Measurements from ENCODE around the gene C1orf210.

Gene C1orf210

GRCh38 chr1:43312212-43312623 lies 26.8 kb upstream of the C1orf210 start:
- DNase-seq (ENCODE audit: low read depth) = no peak

GRCh38 chr1:43311521-43311920 lies 26.1 kb upstream of the C1orf210 start:
- no peak for DNase-seq (ENCODE audit: low read depth)

DNA sequence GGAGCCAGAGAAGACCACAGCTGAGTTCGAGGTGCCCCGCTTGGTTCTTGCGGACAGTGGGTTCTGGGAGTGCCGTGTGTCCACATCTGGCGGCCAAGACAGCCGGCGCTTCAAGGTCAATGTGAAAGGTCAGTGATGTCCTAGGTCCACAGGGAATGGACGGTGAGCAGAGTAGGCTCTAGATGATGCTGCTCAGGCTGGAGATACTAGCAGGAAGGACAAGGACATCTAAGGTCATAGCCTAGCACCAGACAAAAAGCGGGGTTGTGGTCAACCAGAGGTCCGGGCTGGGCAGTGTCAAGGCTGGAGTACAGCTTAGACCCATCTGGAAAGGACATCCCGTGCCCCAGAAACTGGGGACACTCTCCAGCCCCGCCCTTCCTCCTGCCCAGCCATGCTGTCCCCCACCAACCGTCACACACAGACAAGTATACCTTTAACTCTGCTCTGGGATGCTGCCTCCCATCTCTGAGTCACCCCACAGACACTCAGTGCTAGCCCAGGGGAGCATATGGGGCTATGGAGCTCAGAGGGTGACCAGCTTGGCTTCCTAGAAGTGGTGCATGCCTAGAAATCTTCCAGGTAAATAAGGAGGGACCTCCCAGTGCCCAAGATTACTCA lies 24.1 kb upstream of the C1orf210 start:
- DNase-seq (ENCODE audit: low read depth) = no peak

GRCh38 chr1:43308635-43309404 lies 23.4 kb upstream of the C1orf210 start:
- no peak for DNase-seq (ENCODE audit: low read depth)

DNA sequence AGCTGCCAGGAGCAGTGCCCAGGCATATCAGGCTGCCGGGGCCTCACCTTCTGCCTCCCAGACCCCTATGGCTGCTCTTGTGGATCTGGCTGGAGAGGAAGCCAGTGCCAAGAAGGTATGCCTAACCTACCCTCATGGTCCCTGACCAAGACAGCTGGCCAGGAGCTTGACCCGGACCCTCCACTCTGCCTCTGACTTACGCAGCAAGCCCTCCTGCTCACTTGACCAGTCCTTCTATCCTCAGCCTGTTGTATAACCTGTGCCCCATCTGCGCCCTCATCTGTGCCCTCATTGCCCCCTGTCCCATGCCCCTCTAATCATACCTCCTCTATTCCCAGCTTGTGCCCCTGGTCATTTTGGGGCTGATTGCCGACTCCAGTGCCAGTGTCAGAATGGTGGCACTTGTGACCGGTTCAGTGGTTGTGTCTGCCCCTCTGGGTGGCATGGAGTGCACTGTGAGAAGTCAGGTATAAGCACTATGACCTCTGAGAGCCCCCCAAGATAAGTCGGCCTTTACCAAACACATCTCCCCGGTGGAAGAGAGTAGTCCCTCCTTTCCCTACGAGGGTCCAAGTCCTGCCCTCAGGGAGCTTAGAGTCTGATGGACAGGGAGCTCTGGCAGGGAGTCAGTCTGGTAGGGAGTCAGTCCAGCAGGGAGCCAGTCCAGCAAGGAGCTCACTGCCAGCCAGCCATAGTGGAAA lies 22.2 kb upstream of the C1orf210 start:
- no peak for DNase-seq (ENCODE audit: low read depth)

DNA sequence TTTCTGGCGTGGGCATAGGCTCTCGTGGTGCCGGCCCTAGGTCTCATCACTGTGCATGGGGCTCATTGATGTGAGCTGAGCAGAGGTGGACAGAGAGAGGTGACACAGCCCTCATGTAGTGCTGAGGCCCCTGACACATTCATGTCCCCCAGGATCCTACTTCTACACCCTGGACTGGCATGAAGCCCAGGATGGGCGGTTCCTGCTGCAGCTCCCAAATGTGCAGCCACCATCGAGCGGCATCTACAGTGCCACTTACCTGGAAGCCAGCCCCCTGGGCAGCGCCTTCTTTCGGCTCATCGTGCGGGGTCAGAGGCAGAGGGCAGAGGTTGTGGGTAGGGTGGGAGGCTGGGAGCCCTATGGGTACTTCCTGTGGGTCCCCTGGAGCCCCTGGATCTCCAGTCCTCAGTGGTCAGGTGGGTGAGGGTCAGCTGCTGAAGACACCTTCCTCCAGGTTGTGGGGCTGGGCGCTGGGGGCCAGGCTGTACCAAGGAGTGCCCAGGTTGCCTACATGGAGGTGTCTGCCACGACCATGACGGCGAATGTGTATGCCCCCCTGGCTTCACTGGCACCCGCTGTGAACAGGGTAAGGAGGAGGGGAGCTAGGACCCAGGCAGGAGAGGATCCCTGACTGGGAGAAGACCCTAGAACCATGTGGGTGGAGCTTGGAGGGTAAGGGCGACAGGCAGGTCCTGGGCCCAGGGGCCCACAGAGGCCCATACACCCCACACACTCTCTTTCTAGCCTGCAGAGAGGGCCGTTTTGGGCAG lies 21.5 kb upstream of the C1orf210 start:
- DNase-seq (ENCODE audit: low read depth) = no peak

- DNase-seq (ENCODE audit: low read depth) = no peak
These were observed 20.7 kb upstream of the C1orf210 start for GRCh38 chr1:43305926-43306687.

DNA sequence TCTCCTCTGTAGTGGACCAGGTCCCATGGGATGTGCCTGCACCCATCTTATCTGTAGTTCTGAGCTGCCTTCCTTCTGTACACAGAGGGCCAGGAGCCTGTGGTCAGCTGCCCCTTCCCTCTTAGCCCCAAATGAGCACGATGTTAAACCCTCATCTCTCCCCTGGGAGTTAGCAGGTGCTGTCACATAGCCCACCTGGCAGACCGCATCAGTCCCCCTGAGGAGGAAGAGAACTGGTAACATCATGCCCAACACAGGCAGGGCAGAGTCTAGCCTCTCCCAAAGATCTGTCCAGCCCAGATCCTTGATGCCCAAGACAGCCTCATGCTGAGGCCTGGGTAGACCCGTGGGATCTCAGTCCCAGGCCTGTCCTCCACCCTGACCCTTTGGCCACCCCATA lies 20.1 kb upstream of the C1orf210 start:
- DNase-seq (ENCODE audit: low read depth) = no peak

DNA sequence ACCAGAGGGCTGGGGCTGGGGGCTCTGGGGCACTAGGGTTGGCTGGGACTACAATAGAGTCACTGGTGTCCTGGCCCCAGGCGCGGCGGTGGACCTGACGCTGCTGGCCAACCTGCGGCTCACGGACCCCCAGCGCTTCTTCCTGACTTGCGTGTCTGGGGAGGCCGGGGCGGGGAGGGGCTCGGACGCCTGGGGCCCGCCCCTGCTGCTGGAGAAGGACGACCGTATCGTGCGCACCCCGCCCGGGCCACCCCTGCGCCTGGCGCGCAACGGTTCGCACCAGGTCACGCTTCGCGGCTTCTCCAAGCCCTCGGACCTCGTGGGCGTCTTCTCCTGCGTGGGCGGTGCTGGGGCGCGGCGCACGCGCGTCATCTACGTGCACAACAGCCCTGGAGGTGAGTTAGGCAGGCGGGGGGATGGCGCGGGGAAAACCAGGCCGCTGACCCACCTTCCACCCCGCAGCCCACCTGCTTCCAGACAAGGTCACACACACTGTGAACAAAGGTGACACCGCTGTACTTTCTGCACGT lies 19.5 kb upstream of the C1orf210 start:
- no peak for DNase-seq (ENCODE audit: low read depth)

GRCh38 chr1:43304314-43304681 lies 18.9 kb upstream of the C1orf210 start:
- DNase-seq (ENCODE audit: low read depth) = no peak

DNA sequence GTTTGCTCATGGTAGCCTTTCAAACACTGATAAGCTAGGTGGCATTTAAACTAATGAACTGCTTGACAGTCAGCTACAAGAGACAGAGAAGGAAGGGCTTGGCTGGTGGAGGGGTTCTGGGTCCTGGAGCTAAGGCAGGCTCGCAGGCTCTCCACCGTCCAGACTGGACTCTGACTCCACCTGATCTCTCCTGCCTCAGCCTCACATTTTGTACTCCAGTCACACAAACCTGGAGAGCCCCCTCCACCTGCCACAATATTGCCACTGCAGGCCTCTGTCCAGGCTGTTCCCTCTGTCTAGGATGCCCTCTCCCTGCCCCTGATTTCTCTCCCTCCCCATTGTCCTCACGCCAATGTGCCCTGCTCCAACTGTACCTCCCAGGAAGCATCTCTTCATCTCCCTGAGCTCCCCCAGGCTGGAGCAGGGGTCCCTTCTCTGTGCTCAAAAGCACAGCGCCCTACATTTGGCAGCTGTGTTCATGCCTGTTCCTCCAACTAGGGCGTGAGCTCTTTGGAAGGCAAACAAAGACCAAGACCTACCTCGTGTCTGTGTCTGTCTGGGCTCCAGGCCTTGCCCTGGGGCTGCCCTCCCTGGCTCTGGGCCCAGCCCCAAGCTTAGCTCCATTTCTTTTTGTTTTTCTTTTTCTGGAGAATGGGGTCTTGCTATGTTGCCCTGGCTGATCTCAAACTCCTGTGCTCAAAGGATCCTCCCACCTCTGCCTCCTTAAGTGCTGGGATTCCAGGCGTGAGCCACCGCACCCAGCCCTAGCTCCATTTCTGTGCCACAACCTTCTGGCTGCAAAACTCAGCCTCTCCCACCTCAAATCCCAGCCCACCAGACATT lies 18.3 kb upstream of the C1orf210 start:
- DNase-seq (ENCODE audit: low read depth) = no peak

DNA sequence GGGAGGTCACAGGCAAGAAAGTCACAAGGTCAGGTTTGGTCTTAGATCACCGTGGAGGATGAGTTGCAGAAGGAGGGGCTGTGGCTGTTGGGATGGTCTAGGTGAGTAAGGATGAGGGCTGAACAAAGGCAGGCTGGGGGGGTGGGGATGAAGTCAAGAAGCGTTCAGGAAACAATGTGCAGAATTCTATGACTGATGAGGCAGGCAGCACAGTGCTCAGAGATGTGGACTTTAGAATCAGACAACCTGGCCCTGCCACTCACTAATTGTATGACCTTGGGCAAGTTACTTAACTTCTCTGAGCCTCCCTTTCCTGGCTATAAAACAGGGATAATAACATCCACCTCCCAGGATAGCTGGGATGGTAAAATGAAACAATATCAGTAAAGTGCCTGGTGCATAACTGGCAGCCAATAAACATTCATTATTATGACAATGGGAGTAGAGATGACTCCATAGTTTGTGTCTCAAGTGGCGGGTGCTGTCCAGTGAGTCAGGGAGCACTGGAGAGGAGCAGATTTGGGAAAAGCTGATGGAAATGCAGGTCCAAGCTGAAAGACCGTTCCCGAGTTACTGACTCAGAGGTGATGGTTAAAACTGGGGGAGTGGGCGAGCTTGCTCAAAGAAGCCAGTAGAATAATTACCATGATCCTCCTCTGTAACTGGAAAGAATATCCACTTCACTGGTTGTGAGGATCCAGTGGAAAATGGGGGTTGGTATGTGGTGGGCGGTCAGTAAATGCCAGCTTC lies 17.5 kb upstream of the C1orf210 start:
- no peak for DNase-seq (ENCODE audit: low read depth)

DNA sequence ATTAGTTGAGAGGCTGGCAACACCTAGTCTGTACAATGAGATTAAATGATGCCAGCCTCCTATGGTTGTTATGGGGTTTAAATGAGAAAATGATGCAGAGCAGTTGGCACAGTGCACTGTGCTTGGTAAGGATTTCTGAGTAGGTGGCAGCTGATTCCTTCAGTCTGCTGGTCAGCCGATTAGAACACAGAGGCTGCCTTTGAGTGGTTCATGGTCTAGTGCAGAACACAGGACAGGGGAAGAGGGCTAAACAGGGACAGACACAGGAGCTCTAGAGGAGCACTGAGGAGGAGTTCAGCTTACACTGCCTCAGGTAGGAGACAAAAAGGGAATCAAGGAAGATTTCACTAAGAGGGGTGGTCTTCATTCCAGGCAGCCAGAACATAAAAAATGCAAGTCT lies 16.8 kb upstream of the C1orf210 start:
- DNase-seq (ENCODE audit: low read depth) = no peak

GRCh38 chr1:43300378-43301094 lies 15.2 kb upstream of the C1orf210 start, which contains the start of gene TIE1:
Gene TIE1, plus strand, starts transcription at chr1:43300982. Its CDS starts 90 bp downstream, at chr1:43301072.
- no peak for DNase-seq (ENCODE audit: low read depth)

DNA sequence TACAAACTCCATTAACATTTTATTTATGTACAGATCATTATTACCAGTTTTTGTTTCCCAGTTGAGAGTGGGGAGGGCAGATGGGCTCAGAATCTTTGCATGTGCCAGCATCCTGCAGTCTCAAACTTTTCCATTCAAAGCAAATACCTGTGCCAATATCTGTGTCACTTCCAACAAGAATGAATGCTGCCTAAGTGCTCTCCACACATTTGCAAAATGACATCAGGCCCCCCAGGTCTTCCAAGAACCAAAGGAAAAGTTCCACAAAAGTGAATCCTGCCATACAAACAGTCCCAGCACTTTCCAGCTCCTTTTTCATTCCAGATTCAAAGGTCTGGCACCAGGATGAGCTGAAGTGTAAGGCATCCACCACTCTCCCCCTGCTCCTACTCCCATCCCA lies 13.7 kb upstream of the C1orf210 start:
- no peak for DNase-seq (ENCODE audit: low read depth)

DNA sequence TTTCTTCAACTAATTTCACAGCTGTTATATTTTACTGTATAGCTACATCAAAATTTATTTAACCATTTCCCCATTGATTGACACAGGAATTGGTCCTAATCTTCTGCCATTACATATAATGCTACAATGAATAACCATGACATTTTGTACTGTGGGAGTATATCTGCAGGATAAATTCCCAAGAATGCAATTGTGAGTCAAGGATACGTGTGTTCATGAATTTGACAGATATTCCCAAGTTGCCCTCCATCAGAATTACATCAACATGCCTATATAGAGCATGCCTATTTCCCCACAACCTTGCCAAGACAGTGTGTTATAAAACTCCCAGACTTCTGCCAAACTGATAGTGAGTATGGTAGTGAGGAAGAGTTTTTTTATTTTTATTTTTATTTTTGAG lies 12.7 kb upstream of the C1orf210 start:
- DNase-seq (ENCODE audit: low read depth) = no peak

- DNase-seq (ENCODE audit: low read depth) = no peak
These were observed 10.8 kb upstream of the C1orf210 start for GRCh38 chr1:43296207-43296606.

DNA sequence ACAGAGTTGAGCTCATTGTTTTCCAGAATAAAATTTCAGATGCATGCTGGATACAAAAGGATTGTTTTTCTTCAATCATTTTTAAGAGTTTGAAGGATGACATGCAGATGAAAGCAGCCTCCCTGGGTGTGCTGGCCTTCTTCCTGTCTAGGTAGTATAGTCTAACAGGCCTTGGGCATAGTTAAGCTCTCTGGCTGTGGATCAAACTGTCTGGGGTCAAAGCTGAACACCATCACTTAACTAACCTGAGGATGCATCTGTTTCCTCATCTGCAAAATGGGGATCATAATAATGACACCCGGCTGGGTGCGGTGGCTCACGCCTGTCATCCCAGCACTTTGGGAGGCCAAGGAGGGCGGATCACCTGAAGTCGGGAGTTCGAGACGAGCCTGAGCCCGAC lies 9.4 kb upstream of the C1orf210 start:
- no peak for DNase-seq (ENCODE audit: low read depth)
